HCT116 (cell line): ENCODE data around the gene FRAS1. TPM values are rescaled to one million over a fixed set of nuclear protein-coding genes. Genes with fewer than 3 reads are reported as not detected.

ENCODE experiments used
- ATAC-seq: fragments of 200-7000 bp; cut with Tn5 transposase; 2 replicates; pipeline ENCODE4 v1.9.1; 2020; ENCODE audit warnings: mild to moderate bottlenecking, moderate library complexity
- BruUV-seq: library from RNA; stranded (reverse); fragments of 400-500 nt; replicated peaks from 2 replicates; lab custom pipeline; 2021; lab: Mats Ljungman, UMichigan
- CTCF ChIA-PET: fragments of 300-600 bp; sonication (Branson Sonifier 250); formaldehyde crosslinking; loops from one replicate; lab custom pipeline; 2021; ENCODE audit warnings: antibody characterized with exemption; lab: Charles Lee
- POLR2A ChIA-PET: fragments of 300-600, 350-600 bp; sonication (Branson Sonifier 250); formaldehyde crosslinking; loops from one replicate; lab custom pipeline; 2021; ENCODE audit warnings: antibody characterized with exemption; lab: Charles Lee
- RAD21 ChIA-PET, 2 experiments: fragments of 300-600 bp; sonication (Branson Sonifier 250); formaldehyde crosslinking; loops; one replicate each; lab custom pipeline; 2023; ENCODE audit warnings: low total read pairs in 2 of 2; ENCODE audit not compliant: uncharacterized antibody in 2 of 2, unreplicated experiment in 2 of 2, low non-redundant PET in 1 of 2; lab: Charles Lee
- DNase-seq: peaks from one replicate; pipeline ENCODE4 v3.0.0-alpha.2; 2010; ENCODE audit warnings: low read depth, low spot score
- H2AFZ ChIP-seq: fragments of 200-600 bp; shearing (Covaris generic), sonication (generic); 2 replicates; pipeline ENCODE4 v1.6.1; 2017; ENCODE audit warnings: low read depth, mixed run types, mixed read lengths, antibody characterized with exemption, low read length; ENCODE audit not compliant: poor library complexity, severe bottlenecking
- H3K27ac ChIP-seq: 2 replicates; pipeline ENCODE4 v1.5.1; 2012; ENCODE audit warnings: low read depth, low read length
- H3K27me3 ChIP-seq: fragments of 200-600 bp; sonication (generic); 2 replicates; pipeline ENCODE4 v1.6.1; 2016; ENCODE audit warnings: mixed run types, low read length, mixed read lengths; ENCODE audit not compliant: insufficient read depth
- H3K36me3 ChIP-seq, 2 experiments: fragments of 200-500 bp in 1 of 2; fragments of 200-600 bp in 1 of 2; sonication (Bioruptor generic) in 1 of 2; sonication (generic) in 1 of 2; 2 replicates each; pipeline versions ENCODE4 v1.5.1 to v1.6.1; 2014 to 2016; ENCODE audit warnings: low read length in 2 of 2, inconsistent platforms in 1 of 2, mixed read lengths in 1 of 2, mixed run types in 1 of 2; ENCODE audit not compliant: insufficient read depth in 2 of 2, control insufficient read depth in 1 of 2
- H3K4me1 ChIP-seq, 2 experiments: fragments of 200-600 bp in 1 of 2; sonication (generic) in 1 of 2; 2 replicates each; pipeline versions ENCODE4 v1.5.1 to v1.6.1; 2012 to 2017; ENCODE audit warnings: low read length in 2 of 2, inconsistent platforms in 1 of 2, mild to moderate bottlenecking in 1 of 2, mixed read lengths in 1 of 2, mixed run types in 1 of 2, moderate library complexity in 1 of 2; ENCODE audit not compliant: insufficient read depth in 2 of 2, control insufficient read depth in 1 of 2
- H3K4me2 ChIP-seq: fragments of 200-600 bp; sonication (generic); 2 replicates; pipeline ENCODE4 v1.6.1; 2017; ENCODE audit warnings: mixed run types, low read length, mixed read lengths
- H3K4me3 ChIP-seq, 2 experiments: fragments of 200-600 bp in 1 of 2; sonication (generic) in 1 of 2; replicated peaks in 1 of 2; 2 replicates each; pipeline ENCODE4 v1.5.1; 2011 to 2016; ENCODE audit warnings: low read length in 2 of 2, control low read depth in 1 of 2, low read depth in 1 of 2, mild to moderate bottlenecking in 1 of 2, mixed read lengths in 1 of 2, mixed run types in 1 of 2
- H3K79me2 ChIP-seq: fragments of 200-600 bp; sonication (generic); 2 replicates; pipeline ENCODE4 v1.6.1; 2017; ENCODE audit warnings: mild to moderate bottlenecking, mixed run types, low read length, moderate library complexity, mixed read lengths; ENCODE audit not compliant: insufficient read depth
- H3K9ac ChIP-seq: fragments of 200-600 bp; sonication (generic); 2 replicates; pipeline ENCODE4 v1.6.1; 2016; ENCODE audit warnings: low read length, mixed read lengths
- H3K9me2 ChIP-seq: fragments of 200-600 bp; sonication (generic), shearing (Covaris generic); 2 replicates; pipeline ENCODE4 v1.6.1; 2017; ENCODE audit warnings: mixed run types, mild to moderate bottlenecking, moderate library complexity; ENCODE audit not compliant: insufficient read depth
- H3K9me3 ChIP-seq, 2 experiments: fragments of 200-500 bp in 1 of 2; fragments of 200-600 bp in 1 of 2; sonication (Bioruptor generic) in 1 of 2; sonication (generic) in 1 of 2; 2 replicates each; pipeline ENCODE4 v1.6.1; 2014 to 2017; ENCODE audit warnings: low read length in 2 of 2, mixed read lengths in 2 of 2, inconsistent platforms in 1 of 2, low read depth in 1 of 2, mild to moderate bottlenecking in 1 of 2, mixed run types in 1 of 2, moderate library complexity in 1 of 2; ENCODE audit not compliant: control insufficient read depth in 1 of 2, insufficient read depth in 1 of 2
- H4K20me1 ChIP-seq: fragments of 200-600 bp; sonication (generic), shearing (Covaris generic); 2 replicates; pipeline ENCODE4 v1.6.1; 2017; ENCODE audit warnings: mixed run types, mild to moderate bottlenecking, moderate library complexity; ENCODE audit not compliant: insufficient read depth
- FOSL1 ChIP-seq: IDR thresholded peaks from 2 replicates; pipeline ENCODE4 v1.6.1; 2012; ENCODE audit warnings: low read depth
- POLR2A ChIP-seq: IDR thresholded peaks from 2 replicates; pipeline ENCODE4 v1.7.0; 2011; ENCODE audit warnings: borderline replicate concordance; ENCODE audit not compliant: insufficient read depth, insufficient read length; ENCODE audit errors: extremely low read depth
- POLR2AphosphoS5 ChIP-seq: IDR thresholded peaks from 2 replicates; pipeline ENCODE4 v1.6.1; 2011; ENCODE audit warnings: mild to moderate bottlenecking, low read depth, low read length, moderate library complexity
- RAD21 ChIP-seq: IDR thresholded peaks from 2 replicates; pipeline ENCODE4 v1.6.1; 2012; ENCODE audit warnings: low read depth, mild to moderate bottlenecking
- intact Hi-C: fragments of 100-400 bp; cut with micrococcal nuclease; formaldehyde crosslinking; loops from 2 replicates; pipeline ENCODE4 v1.10.0; 2022
- total RNA-seq: library from RNA; stranded (reverse); gene quantifications from one replicate; pipeline ENCODE4 v1.2.1, GENCODE V29; 2021; ENCODE audit not compliant: unreplicated experiment
- TF ChIP-seq, protein P1 (sequence below): IDR thresholded peaks from 2 replicates; pipeline ENCODE4 v1.6.1; 2012
- TF ChIP-seq, protein P2 (sequence below): IDR thresholded peaks from 2 replicates; pipeline ENCODE4 v1.6.1; 2012
- TF ChIP-seq, protein P3 (sequence below): IDR thresholded peaks from 2 replicates; pipeline ENCODE4 v1.6.1; 2012; ENCODE audit warnings: low read depth

Gene FRAS1
- total RNA-seq, 1 experiment from 2014 or later, result 33.5 TPM

DNA sequence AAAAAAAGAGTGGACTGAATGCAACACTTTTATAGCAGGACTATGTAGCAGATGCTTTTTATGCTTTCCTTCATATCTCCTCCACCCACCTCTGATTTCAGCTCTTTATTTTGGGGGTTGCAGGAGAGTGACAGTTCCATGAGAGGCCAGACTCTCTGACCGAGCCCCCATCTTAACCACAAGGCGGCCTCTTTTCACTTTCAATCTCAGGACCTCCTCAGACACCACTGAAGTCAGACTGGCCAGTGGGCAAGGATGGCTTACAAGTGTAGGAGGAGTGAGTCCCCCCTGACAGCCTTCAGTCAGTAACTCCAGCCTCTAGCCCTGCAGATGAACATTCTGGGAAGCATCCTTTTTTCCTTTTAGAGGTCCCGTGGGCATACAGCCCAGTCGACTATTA, 140.8 kb downstream of the FRAS1 start:
- Histone ChIP-seq H4K20me1 (no peaks in the 10 kb centered on the region), H3K9me3 (no peaks in the 10 kb centered on the region), H2AFZ (no peak overlapping the region), H3K4me3 (no peak overlapping the region), H3K4me2 (no peak overlapping the region), H3K9me2 (no peaks in the 10 kb centered on the region), H3K27me3 (no peaks in the 10 kb centered on the region), H3K27ac (no peak overlapping the region), H3K36me3 (no peaks in the 10 kb centered on the region), H3K9ac (no peak overlapping the region), H3K4me1 (no peaks in the 10 kb centered on the region), H3K79me2 (no peaks in the 10 kb centered on the region)
- intact Hi-C loops, result no loop called here
- TF ChIP-seq, protein P1, sequence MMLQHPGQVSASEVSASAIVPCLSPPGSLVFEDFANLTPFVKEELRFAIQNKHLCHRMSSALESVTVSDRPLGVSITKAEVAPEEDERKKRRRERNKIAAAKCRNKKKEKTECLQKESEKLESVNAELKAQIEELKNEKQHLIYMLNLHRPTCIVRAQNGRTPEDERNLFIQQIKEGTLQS, result no peak
- TF ChIP-seq POLR2A (no peak), RAD21 (no peak), POLR2AphosphoS5 (no peak), FOSL1 (no peak)
- TF ChIP-seq, protein P2, sequence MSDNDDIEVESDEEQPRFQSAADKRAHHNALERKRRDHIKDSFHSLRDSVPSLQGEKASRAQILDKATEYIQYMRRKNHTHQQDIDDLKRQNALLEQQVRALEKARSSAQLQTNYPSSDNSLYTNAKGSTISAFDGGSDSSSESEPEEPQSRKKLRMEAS, result no peak
- TF ChIP-seq, protein P3, sequence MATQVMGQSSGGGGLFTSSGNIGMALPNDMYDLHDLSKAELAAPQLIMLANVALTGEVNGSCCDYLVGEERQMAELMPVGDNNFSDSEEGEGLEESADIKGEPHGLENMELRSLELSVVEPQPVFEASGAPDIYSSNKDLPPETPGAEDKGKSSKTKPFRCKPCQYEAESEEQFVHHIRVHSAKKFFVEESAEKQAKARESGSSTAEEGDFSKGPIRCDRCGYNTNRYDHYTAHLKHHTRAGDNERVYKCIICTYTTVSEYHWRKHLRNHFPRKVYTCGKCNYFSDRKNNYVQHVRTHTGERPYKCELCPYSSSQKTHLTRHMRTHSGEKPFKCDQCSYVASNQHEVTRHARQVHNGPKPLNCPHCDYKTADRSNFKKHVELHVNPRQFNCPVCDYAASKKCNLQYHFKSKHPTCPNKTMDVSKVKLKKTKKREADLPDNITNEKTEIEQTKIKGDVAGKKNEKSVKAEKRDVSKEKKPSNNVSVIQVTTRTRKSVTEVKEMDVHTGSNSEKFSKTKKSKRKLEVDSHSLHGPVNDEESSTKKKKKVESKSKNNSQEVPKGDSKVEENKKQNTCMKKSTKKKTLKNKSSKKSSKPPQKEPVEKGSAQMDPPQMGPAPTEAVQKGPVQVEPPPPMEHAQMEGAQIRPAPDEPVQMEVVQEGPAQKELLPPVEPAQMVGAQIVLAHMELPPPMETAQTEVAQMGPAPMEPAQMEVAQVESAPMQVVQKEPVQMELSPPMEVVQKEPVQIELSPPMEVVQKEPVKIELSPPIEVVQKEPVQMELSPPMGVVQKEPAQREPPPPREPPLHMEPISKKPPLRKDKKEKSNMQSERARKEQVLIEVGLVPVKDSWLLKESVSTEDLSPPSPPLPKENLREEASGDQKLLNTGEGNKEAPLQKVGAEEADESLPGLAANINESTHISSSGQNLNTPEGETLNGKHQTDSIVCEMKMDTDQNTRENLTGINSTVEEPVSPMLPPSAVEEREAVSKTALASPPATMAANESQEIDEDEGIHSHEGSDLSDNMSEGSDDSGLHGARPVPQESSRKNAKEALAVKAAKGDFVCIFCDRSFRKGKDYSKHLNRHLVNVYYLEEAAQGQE, result no peak
- no peak for ATAC-seq
- no peak for DNase-seq
- ChIA-PET RAD21 (no interaction called here), POLR2A (no interaction called here), CTCF (no interaction called here)
- no TSS peak for BruUV-seq
